Uterus (tissue), 2 donors: Measurements from ENCODE around the gene SAMMSON.

Experiments used
- POLR2A ChIP-seq, 2 donors: fragments of 450-650 bp; IDR thresholded peaks; one replicate each; pipeline ENCODE4 v1.6.1; 2016; ENCODE audit warnings: antibody characterized with exemption in 2 of 2, mild to moderate bottlenecking in 1 of 2, moderate library complexity in 1 of 2
- TF ChIP-seq, protein P1 (sequence below), 4 experiments: fragments of 200-600 bp in 2 of 4; fragments of 450-650 bp in 2 of 4; sonication (generic) in 2 of 4; IDR thresholded peaks; one replicate each; pipeline ENCODE4 v1.5.1; 2016 to 2019; ENCODE audit warnings: antibody characterized with exemption in 4 of 4, mild to moderate bottlenecking in 2 of 4, moderate library complexity in 1 of 4

GRCh38 chr3:69998759-69999139, 784 bp upstream of the SAMMSON start:
- TF ChIP-seq, protein P1, sequence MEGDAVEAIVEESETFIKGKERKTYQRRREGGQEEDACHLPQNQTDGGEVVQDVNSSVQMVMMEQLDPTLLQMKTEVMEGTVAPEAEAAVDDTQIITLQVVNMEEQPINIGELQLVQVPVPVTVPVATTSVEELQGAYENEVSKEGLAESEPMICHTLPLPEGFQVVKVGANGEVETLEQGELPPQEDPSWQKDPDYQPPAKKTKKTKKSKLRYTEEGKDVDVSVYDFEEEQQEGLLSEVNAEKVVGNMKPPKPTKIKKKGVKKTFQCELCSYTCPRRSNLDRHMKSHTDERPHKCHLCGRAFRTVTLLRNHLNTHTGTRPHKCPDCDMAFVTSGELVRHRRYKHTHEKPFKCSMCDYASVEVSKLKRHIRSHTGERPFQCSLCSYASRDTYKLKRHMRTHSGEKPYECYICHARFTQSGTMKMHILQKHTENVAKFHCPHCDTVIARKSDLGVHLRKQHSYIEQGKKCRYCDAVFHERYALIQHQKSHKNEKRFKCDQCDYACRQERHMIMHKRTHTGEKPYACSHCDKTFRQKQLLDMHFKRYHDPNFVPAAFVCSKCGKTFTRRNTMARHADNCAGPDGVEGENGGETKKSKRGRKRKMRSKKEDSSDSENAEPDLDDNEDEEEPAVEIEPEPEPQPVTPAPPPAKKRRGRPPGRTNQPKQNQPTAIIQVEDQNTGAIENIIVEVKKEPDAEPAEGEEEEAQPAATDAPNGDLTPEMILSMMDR (IDR thresholded peaks at IDR 0.05), result no peak
- no peak for TF ChIP-seq POLR2A (IDR thresholded peaks at IDR 0.05)
